ENCODE data around the gene RAB11FIP3.

Gene RAB11FIP3

GRCh38 chr16:569445-570254, 144.2 kb downstream of the RAB11FIP3 start, which contains the start of gene PIGQ:
Gene PIGQ (plus strand): TSS chr16:569968. CDS start chr16:574075, 4,107 bp downstream.
- peak; percentile 58 for DNase-seq

Data from activated CD4-positive, alpha-beta T cell treated with anti-CD3 and anti-CD28 coated beads, Interleukin-2, amount 50 U/mL, for 1 hour (primary cell).